OCI-LY1 (cell line): ENCODE results near the gene ARIH2.

Experiments used
- EZH2 ChIP-seq: fragments of 200-600 bp; sonication (generic), shearing (Covaris generic); IDR thresholded peaks from 2 replicates; pipeline ENCODE4 v1.8.0; 2017; ENCODE audit warnings: borderline replicate concordance, mixed run types, mild to moderate bottlenecking, antibody characterized with exemption, low read length, moderate library complexity, mixed read lengths
- TF ChIP-seq, protein P1 (sequence below): fragments of 200-600 bp; sonication (generic), shearing (Covaris generic); IDR thresholded peaks from 2 replicates; pipeline ENCODE4 v1.5.1; 2017; ENCODE audit warnings: mild to moderate bottlenecking, antibody characterized with exemption, low read length, moderate library complexity, mixed read lengths

DNA sequence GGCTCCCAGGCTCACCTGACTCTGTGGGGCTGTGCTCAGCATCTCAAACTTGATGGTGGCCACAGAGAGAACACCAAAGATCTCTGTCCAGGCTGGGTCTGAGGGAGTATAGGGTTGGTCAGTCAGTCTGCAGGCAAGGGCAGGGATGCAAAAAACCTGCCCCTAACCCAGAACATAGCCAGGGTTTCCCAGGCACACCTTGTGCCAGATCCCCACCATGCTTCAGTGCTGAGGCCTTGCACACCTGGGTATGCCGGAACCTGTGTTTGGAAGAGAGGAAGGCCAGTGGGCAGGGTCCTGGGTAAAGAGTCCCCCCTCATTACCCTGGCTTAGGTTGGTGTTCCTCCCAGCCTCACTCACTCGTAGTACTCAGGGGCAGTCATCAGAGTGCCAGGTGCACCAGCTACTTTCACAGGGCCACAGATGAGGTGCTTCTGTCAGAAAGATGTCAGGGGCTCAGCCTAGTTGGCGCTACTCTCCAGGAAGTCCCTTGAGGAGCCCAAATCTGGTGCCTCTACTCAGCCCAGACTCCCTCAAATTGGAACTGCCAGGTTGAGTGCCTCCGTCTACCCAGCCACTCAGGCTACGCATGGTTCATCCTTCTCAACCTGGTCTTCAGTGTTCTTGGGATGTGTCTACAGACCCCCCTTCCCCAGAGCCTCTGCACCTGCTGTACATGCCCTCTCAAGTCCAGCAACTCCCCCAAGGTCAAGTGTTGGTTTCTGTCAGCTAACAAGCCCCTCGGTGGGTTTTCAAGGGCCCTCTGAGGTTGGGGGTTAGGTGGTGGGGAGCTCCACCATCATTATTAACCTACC is 98.0 kb downstream of the ARIH2 start:
- TF ChIP-seq, protein P1, sequence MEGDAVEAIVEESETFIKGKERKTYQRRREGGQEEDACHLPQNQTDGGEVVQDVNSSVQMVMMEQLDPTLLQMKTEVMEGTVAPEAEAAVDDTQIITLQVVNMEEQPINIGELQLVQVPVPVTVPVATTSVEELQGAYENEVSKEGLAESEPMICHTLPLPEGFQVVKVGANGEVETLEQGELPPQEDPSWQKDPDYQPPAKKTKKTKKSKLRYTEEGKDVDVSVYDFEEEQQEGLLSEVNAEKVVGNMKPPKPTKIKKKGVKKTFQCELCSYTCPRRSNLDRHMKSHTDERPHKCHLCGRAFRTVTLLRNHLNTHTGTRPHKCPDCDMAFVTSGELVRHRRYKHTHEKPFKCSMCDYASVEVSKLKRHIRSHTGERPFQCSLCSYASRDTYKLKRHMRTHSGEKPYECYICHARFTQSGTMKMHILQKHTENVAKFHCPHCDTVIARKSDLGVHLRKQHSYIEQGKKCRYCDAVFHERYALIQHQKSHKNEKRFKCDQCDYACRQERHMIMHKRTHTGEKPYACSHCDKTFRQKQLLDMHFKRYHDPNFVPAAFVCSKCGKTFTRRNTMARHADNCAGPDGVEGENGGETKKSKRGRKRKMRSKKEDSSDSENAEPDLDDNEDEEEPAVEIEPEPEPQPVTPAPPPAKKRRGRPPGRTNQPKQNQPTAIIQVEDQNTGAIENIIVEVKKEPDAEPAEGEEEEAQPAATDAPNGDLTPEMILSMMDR: no peak
- TF ChIP-seq EZH2: no peak
